Endometrial microvascular endothelial cells (primary cell): ENCODE data around the gene MAB21L4. TPM values are rescaled to one million over a fixed set of nuclear protein-coding genes. Genes with fewer than 3 reads are reported as not detected.

Source experiments
- in situ Hi-C: cut with HindIII; loops from 2 replicates; pipeline ENCODE4 v1.10.0; 2017; ENCODE audit warnings: low sequenced_read_pairs, low pct_unique_long_range_greater_than_20kb; ENCODE audit errors: inconsistent ontology term
- total RNA-seq: library from RNA; depleted of rRNA; stranded (reverse); fragments of >200 nt; gene quantifications from one replicate; pipeline ENCODE4 v1.2.3, GENCODE V29; 2015; ENCODE audit errors: inconsistent ontology term

MAB21L4 gene
- total RNA-seq, 1 donor from 2014 or later, result not detected

- in situ Hi-C loops, result no loop called here
Measured at GRCh38 chr2:240886678-240887609, 9.0 kb downstream of the MAB21L4 start.

DNA sequence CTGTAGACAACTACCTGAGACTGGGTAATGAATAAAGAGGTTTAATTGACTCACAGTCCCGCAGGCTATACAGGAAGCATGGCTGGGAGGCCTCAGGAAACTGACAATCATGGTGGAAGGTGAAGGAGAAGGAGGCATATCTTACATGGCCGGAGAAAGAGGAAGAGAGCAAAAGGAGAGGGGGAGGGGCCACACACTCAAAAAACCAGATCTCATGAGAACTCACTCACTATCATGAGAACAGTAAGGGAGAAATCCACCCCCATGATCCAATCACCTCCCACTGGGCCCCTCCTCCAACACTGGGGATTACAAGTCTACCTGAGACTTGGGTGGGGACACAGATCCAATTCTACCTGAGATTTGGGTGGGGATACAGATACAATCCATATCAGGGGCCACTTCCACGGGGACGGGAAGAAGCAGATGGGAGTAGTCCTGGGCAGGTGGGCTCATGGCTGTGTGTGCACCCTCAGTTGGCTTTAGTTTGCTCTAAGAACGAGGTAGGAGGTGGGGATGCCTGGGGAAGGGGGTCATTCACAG lies 9.9 kb downstream of the MAB21L4 start:
- in situ Hi-C loops, result no loop called here

DNA sequence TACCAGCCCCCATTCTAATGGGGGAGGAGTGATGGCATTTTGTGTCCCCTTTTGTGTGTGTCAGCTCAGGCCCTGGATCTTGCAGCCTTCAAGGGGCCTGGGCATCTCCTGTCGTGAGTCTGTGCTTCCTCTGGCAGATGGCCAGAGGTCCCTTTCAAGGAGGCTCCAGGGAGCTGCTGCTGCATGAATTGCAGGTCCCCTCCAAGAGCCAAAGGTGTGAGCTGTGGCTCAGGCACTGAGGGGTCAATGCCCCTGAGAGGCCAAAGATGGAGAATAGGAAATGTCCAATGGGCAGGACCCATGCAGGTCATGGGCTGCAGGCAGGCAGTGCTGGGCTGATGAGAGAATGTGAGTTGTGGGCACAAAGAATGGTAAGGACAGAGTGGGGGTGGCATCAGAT lies 10.4 kb downstream of the MAB21L4 start:
- in situ Hi-C loops, result no loop called here

- in situ Hi-C loops, result no loop called here
Measured at GRCh38 chr2:240884745-240885144, 11.2 kb downstream of the MAB21L4 start.

GRCh38 chr2:240884221-240884620 lies 11.7 kb downstream of the MAB21L4 start:
- in situ Hi-C loops, result no loop called here

DNA sequence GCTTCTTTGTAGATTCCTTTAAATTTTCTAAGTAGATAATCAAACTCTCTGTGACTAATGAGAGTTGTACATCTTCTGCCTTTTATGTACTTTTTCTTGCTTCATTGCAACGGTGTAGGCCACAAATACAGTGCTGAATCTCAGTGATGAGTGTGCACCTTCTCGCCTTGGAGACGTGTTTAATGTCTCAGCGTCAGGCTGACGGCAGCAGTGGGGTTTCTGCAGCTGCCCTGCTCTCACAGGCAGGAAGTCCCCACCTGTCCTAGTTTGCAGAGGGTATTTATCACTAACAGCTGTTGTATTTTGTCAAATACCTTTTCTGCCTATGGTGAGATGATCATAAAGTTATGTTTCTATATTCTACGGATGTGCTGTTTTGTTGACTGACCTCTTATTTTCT lies 14.0 kb downstream of the MAB21L4 start:
- in situ Hi-C loops, result no loop called here

- in situ Hi-C loops, result no loop called here
Measured at GRCh38 chr2:240879105-240879504, 16.9 kb downstream of the MAB21L4 start.

DNA sequence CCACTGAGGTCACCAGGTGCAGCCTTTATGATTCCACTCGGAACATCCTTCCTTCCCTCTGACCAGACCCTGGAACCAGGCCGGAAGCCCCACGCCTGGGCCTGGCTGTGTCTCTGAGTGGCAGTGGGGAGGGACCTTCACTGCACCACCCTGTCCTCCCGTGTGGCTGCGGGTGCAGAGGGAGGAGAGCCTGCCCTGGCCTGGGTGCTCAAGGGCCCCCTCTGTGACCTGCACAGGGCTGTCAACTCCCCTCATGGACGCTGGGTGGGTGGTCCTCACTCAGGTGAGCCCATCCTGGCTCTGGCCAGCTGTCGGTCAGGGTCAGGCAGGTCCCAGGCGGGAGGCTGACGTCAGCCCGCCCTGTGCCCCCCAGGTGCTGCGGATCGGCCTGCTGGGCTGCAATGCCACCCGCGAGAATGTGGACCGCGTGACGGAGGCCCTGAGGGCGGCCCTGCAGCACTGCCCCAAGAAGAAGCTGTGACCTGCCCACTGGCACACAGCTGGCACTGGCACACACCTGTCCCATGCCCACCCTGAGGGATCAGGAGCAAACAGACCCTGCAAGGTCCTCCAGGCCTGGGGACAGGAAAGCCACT lies 17.5 kb downstream of the MAB21L4 start:
- in situ Hi-C loops, result no loop called here

GRCh38 chr2:240877460-240878340 lies 18.3 kb downstream of the MAB21L4 start:
- in situ Hi-C loops, result no loop called here

DNA sequence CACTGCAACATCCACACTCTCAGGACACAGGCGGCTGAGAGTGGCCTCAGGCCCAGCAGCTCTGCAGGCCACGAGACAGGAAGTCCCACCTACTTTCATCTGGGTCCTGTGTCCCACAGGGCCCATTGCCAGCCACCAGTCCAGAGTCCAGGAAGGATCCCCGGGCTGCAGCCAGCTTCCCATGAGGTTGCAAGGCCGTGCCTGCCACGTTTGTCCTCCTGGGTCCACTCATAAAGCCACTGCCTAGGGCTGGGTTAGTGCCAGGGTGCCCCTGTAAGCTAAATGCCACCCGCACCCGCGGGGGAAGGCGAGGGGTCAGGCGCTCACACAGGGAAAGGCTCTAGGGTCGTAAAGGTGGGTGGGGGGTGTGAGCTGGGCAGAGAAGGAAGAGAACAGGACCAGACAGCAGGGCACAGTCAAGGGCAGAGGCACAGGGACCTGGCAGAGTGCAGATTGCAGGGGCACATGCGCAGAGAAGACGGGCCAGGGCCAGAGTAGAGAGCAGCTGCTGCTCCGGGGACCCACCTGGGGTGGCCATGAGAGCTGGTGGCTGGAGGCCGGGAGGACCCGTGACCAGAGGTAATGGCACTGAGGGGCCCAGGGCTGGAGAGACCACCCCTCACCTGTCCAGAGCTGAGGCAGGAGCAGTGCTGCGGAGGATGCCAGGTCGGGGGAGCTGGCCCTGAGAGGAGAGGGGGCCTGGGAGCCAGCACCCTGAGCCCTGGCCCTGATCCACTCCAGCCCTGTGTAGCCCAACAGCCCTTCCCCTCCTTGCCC lies 19.3 kb downstream of the MAB21L4 start:
- in situ Hi-C loops, result no loop called here

DNA sequence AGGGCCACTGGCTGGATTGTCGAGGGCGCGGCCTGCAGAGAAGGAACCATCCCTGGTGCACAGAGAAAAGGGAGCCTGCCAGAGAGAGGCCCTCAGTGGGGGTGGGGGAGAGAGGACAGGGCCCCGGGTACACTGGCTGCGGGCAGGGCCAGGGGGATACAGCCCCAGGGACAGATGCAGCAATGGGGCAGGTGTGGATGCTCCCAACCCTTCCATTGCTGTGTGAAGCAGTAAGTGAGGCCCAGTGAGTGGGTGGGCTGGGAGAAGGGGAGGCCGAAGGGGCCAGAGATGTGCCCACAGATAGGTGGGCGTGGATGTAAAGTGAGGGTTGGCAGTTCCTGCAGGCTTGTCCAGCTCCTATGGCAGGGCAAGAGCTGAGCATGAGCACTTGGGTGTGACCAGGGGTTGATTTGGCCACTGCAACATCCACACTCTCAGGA lies 19.9 kb downstream of the MAB21L4 start:
- in situ Hi-C loops, result no loop called here

GRCh38 chr2:240875228-240876034 lies 20.5 kb downstream of the MAB21L4 start:
- in situ Hi-C loops, result no loop called here

DNA sequence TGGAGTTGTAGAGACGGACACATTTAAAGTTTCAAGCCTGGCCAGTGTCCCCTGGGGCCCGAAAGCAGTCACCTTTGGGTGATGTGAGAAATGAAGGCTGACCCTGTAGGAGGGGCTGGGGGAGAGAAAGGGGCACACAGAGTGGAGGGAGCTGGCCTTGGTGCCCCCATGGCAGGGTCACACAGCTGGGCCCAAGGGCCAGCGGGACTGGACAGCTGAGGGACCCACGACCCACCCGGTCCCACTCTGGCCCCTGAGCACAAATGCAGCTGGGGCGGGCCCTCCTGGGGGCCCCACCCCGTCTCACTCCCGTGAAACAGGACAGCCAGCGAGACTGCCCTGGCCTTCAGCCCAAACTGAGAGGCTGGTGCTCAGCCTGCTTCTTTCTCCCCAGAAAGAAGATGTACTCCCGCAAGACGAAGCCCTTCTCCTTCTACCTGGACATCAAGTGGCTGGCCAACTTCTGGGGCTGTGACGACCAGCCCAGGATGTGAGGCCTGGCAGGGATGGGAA lies 21.2 kb downstream of the MAB21L4 start:
- in situ Hi-C loops, result no loop called here

- in situ Hi-C loops, result no loop called here
Measured at GRCh38 chr2:240873805-240874714, 21.9 kb downstream of the MAB21L4 start.

DNA sequence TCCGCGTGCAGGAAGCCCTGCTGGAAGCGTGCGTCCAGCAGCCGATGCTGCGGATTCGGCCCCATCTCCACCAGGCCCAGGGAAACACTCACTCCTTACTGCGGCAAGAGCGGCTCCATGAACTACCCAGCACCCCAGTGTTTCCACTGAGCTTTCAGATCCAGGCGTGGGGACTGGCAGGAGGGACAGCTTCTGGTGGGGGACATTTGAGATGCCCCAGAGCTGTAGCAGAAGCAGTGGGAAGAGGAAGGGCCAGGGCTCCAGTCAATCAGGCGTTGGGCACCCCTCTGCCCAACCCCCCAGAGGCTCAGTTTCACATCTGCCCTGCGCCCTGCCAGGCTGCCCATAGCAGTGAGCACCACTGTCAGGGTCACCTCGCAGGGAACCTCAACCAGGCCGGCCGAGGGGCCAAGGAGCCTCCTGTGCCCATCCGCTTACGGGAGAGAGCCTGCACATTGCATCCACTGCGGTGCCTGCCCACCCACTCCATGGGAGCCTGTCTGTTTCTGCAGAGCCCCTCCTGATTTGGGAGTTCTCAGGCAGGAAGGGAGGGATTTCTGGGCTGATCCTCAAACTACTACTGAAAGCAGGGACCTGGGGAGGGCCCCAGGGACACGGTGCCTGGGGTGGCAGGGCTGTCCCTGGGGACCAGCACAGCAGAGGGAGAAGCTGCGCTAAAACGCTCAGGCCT lies 22.7 kb downstream of the MAB21L4 start:
- in situ Hi-C loops, result no loop called here
